ENCODE data around the gene SLC12A5. TPM values are rescaled to one million over a fixed set of nuclear protein-coding genes. Genes with fewer than 3 reads are reported as not detected.

Gene SLC12A5
- total RNA-seq, 1 experiment from 2014 or later, result not detected

DNA sequence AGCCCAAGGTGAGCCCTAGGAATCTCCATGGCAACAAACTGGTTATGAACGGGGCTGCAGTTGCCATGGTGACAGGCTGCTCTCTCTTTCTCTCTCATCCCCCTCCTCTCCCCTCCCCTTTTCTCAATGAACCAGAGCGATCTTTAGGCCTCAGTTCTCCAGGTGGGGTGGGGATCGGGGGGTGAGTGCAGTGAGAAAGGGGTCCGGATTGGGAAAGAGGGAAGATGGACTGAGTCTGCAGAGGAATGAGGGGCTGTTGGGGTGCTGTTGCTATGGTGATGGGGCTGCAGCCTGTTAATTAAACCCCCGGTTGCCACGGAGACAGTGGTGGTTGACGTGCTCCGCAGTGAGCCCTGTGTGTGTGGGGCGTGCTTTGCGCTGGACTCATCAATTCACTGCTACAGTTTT is 3.6 kb upstream of the SLC12A5 start:
- no peak for DNase-seq (ENCODE audit: extremely low read depth, low read depth)

DNA sequence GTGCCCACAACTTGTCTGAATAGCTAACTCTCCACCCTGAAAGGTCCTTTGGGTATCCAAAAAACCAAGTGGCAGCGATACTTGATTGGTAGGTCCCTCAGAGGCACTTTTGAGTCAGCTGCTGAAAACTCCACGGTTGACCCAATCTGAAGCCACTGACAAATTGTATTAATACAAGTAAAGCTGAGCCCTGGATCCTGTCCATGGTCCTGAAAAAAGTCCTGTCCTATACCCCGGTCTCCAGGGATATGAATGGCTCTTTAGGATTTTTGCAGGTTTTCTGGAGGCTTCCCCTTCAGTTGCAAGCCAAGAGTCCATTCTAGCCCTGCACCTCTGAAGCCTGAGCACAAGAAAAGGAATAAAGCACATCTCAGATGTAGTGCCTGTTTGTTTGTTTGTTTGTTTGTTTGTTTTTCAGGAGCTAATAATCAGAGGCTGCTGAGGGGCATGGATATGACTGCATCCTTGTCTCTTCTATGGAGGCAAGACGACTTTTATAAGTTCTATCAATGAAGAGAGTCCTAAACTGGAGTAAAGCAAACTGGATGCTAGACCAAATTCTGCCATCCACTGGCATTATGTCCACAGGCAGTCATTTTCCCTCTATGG is 1.7 kb upstream of the SLC12A5 start:
- peak; percentile 53 for DNase-seq (ENCODE audit: extremely low read depth, low read depth)

DNA sequence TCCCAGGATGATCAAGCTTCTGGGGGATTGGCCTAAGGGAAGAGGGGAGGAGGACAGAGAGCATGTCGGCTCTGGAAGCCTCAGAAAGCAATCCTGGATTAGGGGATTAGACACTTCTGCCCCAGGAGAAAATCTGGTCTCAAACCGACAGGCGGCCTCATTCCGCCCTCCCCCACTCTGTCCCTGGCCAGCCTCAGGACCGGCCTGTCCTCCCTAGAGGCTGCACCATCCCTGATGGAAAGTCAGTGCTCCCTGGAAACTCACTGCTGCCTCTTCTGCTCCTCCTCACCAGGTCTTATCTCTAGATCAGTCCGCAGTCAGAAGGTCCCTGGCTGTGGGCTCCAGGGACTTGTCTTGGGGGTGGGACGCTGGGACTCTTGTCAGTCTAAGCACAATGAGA is 905 bp upstream of the SLC12A5 start:
- DNase-seq (ENCODE audit: extremely low read depth, low read depth), result no peak

DNA sequence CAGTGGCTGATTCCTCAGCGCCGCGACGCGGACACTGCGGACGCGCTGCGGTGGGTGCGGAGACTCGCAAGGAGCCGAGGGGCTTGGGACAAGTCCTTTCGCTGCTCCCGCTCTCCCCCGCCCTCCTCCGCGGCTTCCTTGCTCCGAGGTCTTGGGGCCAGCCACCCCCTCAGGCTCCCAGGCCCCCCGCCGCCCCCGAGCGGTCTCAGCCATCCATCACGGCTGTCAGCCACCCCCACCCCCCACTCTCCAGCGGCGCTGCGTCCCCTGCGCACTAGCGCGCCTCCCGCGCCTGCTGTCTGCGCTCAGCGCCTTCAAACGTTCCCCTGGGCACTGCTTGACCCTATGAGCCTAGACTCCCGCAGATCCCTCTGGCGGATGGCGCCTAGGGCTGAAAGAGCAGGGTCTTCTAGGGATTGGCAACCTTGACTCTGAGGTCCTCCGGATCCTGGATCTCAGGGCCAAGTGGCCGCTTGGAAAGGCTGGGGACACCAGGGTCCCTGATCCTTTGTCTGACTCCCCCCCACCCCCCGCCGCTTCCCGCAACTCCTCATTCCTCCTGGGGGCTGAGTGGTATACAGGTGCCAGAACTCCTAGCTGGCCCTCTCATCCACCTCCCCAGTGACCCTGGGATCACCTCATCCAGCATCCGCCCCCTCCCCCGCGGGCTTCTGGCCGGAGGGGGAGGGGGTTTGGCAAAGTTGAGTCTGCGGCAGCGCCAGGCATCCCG is 1.4 kb downstream of the SLC12A5 start:
- DNase-seq (ENCODE audit: extremely low read depth, low read depth), result no peak

DNA sequence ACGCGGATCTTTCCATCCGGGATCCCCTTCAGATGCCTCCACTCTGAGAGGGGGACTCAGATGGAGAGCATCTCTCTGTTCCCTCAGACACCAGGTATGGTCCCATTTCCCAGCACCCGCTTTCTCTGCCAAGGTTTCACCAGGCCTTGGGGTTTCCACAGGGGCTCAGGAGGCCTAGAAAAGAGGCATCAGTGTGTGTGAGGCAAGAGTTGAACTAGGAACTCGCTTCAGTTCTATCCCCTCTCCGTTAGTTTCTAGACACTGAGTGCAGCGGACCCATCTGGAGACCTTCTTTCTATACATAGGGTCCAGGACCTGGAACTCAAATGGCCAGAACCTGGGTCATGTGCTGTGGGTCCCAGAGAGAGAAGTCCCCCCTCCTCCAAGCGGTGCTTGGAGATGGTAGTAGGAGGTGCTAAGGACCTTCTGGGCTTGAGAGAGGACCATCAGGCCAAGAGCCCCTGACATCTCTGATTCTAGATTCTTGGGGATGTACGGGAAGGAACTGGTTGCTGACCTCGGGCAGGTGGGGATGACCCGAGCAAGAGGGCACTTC is 2.1 kb downstream of the SLC12A5 start:
- no peak for DNase-seq (ENCODE audit: extremely low read depth, low read depth)

DNA sequence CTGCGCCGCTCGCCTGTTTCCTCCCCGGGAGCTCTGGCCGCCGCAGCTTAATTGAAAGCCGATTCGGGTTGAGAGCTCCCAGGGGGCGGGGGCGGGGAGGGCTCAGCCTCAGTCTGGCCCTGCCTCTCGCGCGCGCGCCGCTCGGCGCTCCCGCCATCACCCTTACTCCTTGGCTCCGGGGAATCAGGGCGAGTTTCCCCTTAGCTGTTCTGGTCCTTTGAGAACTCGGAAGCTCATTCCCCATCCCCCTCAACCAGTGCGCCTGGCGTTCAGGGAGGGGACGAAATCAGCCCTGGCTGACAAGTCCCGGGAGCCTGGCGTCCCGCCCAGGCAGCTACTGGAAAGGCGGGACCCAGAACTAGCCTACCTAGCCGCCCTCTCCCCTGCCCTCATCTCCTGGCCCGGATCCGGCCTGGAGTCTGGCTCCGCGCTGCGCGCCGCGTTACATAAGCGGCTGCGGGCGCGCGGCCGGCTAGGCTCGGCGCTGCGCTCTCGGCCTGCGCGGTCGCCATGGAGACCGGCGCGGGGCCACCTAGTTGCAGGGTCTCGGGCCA is 2.8 kb downstream of the SLC12A5 start:
- no peak for DNase-seq (ENCODE audit: extremely low read depth, low read depth)

DNA sequence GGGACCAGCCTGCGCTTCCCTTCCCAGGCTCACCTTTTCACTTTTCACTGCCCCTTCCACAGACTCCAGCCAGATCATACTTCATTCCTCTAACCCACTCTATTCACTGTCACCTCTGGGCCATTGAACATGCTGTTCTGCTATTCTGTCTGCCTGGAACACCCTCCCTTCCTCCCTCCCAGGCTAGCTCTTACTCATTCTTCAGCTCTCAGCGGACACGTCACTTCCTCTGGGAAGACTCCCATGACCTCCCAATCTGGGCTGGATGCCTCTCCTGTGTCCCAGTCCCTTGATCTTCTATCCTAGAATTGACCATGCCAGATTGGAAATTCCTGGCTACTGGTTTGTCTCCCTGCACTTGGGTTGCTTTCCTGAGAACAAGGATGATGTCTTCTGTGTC is 5.0 kb downstream of the SLC12A5 start:
- no peak for DNase-seq (ENCODE audit: extremely low read depth, low read depth)

DNA sequence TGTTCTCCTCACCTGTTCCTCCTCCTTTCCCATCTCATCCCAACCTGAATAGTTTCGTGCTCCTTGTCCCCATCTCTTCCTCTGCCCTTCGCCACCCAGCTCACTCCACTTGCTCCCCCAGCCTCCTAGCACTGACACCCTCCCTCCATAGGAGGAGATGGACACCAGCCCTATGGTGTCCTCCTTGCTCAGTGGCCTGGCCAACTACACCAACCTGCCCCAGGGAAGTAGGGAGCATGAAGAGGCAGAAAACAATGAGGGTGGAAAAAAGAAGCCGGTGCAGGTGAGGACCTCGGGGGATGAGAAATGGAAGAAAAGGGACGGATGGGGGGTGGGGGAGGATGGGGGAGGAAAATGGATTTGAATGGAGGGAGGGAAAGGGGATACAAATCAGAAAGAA is 6.2 kb downstream of the SLC12A5 start:
- no peak for DNase-seq (ENCODE audit: extremely low read depth, low read depth)

DNA sequence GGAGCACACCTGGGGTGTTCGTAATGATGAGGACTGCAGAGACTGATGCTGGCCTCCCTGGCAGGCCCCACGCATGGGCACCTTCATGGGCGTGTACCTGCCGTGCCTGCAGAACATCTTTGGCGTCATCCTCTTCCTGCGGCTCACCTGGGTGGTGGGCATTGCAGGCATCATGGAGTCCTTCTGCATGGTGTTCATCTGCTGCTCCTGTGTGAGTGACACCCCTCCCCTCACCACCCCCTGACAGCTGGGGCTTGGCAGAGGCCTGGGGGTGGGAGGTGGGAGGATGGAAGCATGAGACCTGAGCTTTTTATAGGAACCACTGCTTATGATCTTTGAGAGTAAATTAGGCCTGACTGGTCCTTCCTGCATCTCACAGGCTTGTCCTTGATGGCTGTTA is 6.7 kb downstream of the SLC12A5 start:
- no peak for DNase-seq (ENCODE audit: extremely low read depth, low read depth)

DNA sequence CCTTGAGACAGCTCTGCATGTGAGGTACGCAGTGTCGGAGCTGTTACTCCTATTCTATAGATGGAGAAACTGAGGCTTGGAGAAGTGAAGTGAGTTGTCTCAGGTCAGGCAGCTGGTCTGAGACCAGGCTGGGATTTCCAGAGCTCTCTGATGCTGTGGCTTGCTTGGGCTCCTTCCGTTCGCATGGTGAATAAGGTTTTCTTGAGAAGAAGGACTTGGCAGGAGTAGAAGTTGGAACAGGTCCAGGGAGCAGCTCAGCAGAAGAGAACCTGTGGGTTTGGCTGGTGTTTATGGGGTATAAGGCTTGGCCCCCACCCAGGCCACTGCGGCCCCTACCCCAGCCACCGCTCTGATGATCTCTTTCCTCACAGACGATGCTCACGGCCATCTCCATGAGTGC is 7.4 kb downstream of the SLC12A5 start:
- DNase-seq (ENCODE audit: extremely low read depth, low read depth), result no peak

DNA sequence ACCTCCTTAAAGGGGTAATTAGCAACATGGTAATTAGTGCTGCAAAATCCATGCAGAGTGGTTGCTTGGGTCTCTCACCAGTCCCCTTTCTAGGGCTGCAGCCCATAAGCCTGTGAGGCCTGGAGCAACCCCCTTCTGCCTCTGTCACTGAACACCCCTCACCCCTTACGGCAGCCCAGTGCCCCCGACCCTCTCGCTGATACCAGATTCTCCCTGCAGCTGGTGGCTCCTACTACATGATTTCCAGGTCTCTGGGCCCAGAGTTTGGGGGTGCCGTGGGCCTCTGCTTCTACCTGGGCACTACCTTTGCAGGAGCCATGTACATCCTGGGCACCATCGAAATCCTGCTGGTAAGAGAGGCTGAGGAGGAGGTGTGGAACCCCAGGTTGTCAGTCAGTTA is 8.0 kb downstream of the SLC12A5 start:
- no peak for DNase-seq (ENCODE audit: extremely low read depth, low read depth)

DNA sequence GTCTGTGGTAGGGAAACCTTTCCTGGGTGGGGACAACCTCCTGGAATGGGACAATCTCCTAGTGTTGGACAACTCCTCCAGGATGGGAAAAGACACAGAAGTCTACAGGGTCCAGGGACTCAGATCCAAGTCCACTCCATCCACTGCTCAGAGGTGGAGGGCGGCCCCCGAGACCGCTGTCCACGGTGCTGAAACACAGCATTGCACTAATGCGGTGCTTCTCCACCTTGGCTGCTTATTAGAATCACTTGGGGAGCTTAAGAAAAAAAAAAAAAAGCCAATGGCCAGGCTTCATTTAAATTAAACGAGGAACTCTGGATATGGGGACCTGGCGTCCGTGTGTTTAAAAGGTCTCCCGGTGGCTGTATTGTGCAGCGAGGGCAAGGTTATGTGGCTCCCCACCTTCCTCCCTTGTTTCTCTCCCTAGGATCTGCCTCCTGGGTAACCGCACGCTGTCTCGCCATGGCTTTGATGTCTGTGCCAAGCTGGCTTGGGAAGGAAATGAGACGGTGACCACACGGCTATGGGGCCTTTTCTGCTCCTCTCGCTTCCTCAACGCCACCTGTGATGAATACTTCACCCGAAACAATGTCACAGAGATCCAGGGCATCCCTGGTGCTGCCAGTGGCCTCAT is 12.0 kb downstream of the SLC12A5 start:
- peak; percentile 36 for DNase-seq (ENCODE audit: extremely low read depth, low read depth)

DNA sequence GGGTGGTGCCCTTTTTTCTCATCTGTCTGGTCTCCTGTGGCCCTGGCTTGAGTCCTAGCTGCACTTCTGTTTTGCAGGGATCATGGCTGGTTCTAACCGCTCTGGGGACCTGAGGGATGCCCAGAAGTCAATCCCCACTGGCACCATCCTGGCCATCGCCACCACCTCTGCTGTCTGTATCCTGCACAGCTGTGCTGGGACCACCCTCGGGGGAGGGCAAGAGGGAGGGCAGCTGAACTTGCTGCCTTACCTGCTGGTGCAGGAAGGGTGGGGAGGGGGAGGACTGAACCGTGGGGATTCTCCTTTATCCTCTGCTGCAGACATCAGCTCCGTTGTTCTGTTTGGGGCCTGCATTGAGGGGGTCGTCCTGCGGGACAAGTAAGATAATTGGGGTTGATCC is 14.5 kb downstream of the SLC12A5 start:
- no peak for DNase-seq (ENCODE audit: extremely low read depth, low read depth)

DNA sequence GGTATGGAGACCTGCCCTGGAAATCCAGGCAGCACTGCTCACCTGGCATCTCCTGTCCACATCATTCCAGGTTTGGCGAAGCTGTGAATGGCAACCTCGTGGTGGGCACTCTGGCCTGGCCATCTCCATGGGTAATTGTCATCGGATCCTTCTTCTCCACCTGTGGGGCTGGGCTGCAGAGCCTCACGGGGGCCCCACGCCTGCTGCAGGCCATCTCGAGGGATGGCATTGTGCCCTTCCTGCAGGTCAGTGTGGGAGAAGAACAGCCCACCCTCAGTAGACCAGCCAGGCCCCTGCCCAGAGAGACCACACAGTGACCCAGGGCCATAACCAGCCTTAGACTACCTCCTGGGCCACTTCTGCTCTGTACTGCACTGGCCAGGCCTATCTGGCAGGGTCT is 15.9 kb downstream of the SLC12A5 start:
- DNase-seq (ENCODE audit: extremely low read depth, low read depth), result no peak

DNA sequence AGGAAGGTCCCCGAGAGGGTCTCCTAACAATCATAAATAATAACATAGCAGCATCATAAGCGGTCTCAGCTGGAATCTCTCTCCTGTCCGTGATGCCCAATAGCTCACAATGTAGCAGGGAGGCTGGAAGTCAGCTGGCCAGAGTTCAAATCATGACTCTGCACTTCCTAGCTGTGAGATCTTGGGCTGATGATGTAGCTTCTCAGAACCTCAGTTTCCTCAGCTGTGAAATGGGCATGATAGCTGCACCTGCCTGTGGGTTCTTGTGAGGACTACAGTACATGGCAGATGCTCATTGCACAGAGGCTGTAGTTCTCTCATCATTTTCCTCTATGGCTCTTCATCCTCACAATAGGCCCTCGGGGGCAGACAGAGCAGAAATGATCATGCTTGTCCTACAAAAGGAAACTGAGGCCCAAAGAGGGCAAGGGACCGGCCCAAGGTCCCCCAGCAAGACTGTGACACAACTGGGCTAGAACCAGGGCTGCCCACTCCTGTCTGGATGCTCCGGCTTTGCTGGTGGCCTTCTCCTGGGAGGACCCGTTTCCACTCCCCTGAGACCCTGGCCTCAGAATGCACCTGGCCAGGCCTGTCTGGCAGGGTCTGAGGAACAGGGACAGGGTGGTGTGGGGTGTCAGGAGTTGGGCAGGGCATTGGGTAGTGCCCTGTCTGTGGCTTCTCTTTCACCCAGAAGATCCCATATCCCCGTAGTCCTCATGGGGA is 17.7 kb downstream of the SLC12A5 start:
- DNase-seq (ENCODE audit: extremely low read depth, low read depth), result no peak

DNA sequence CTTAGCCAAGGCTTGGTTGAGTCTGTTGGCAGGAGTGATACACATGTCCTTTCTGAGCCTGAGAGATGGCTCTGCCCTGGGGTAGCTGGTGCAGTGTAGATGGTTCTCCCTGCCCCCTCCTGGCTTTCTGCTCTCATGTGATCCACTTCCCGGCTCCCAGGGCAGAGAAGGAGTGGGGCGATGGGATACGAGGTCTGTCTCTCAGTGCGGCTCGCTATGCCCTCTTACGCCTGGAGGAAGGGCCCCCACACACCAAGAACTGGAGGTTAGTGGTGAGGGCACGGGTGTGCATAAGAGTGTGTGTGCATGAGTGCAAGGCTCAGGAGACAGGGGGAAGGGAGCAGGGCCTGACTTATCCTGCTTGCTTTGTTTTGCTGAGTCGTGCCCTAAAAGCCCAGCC is 18.8 kb downstream of the SLC12A5 start:
- DNase-seq (ENCODE audit: extremely low read depth, low read depth), result no peak

DNA sequence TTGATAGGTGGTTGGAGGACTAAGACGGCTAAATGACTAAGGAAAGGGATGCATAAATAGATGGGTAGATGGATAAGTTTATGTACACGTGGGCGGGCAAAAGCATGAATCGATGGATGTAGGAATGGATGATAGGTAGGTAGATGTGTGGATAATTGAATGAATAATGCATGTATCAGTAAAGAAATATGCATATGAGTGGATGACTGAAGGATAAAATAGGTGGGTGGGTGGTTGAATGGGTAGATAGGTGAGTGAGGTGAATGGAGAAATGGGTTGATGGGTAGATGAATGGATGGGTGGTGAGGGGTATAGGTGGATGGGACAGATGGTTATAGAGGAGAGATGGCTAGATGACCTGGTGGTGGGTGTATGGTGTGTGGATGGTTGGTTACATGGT is 20.2 kb downstream of the SLC12A5 start:
- no peak for DNase-seq (ENCODE audit: extremely low read depth, low read depth)

DNA sequence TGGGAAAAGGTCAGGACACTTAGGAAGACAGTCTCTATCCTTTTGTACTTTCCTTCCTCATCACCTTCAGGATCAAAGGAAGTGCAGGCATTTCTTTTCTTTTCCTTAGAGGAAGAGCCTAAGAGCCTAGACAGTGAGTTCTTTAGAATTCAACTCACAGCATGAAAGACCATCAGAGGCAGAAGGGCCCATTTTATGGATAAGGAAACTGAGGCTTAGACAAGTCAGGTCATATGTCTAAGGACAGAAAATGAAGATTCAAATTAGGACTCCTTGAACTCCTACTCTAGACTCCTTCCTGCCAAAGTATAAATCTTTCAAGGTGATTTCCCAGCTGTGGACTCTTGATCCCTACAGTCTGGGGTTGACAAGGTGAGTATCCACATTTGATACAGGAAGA is 20.8 kb downstream of the SLC12A5 start:
- no peak for DNase-seq (ENCODE audit: extremely low read depth, low read depth)

DNA sequence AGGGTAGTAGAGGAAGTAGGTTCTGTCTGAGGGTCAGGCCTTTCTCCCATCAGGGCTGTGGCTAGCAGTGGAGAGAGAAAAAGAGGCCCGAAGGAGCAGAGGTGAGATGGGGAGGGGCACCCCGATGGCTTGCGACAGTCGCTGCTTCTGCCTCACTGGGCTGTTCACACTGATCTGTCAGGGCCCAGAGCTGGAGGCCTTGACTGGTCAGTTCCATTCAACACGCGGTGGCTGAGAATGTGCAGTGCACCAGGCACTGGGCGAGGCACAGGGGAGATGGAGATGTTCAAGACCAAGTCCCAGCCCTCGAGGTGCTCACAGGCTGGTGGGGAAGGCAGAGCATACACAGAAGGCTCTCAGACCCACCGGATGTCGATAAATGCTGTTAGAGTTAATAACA is 21.4 kb downstream of the SLC12A5 start:
- no peak for DNase-seq (ENCODE audit: extremely low read depth, low read depth)

DNA sequence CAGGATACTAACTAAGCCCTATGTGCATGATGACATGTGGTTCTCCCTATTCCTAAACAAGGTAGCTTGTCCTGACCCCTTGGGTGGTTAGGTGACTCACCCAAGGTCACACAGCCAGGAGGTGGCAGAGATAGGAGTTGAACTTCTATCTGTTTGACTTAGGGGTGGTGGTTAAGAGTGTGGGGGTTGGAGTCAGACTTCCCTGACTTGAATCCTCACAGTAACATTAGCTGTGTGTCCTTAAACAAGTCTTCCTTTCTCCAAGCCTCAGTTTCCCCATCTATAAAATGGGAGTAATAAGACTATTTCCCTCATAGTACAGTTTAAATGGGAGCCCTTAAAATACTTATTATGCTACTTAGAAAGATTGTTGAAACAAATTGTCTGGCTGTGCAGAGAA is 21.9 kb downstream of the SLC12A5 start:
- no peak for DNase-seq (ENCODE audit: extremely low read depth, low read depth)

All from NCI-H460 (cell line).